HepG2 (cell line): ENCODE data around the gene STUB1. TPM values are rescaled to one million over a fixed set of nuclear protein-coding genes. Genes with fewer than 3 reads are reported as not detected.

Experiments used
- AHR ChIP-seq: IDR thresholded peaks from 2 replicates; pipeline ENCODE4 v1.6.1; 2018; ENCODE audit warnings: missing genetic modification reagents, missing compliant biosample characterization
- FLYWCH1 ChIP-seq: sonication (generic); formaldehyde crosslinking; IDR thresholded peaks from 2 replicates; pipeline ENCODE4 v1.8.1; 2023; ENCODE audit warnings: mild to moderate bottlenecking, missing genetic modification reagents
- KDM5A ChIP-seq: fragments of 200-600 bp; sonication (generic); IDR thresholded peaks from 2 replicates; pipeline ENCODE4 v1.7.0; 2018; ENCODE audit warnings: antibody characterized with exemption, mild to moderate bottlenecking, low read length, borderline replicate concordance
- KLF9 ChIP-seq: IDR thresholded peaks from 2 replicates; pipeline ENCODE4 v1.6.1; 2016; ENCODE audit warnings: low read depth
- MTF1 ChIP-seq: sonication (generic); formaldehyde crosslinking; IDR thresholded peaks from 2 replicates; pipeline ENCODE4 v1.5.0; 2020; ENCODE audit warnings: missing genetic modification reagents
- NR3C1 ChIP-seq: sonication (generic); formaldehyde crosslinking; IDR thresholded peaks from 2 replicates; pipeline ENCODE4 v1.4.0; 2020; ENCODE audit warnings: missing genetic modification reagents
- PCBP1 ChIP-seq: fragments of 200-400 bp; formaldehyde crosslinking; IDR thresholded peaks from 2 replicates; pipeline ENCODE4 v1.6.1; 2017; ENCODE audit warnings: mild to moderate bottlenecking, low read depth, low read length, borderline replicate concordance
- PCBP2 ChIP-seq: fragments of 200-400 bp; formaldehyde crosslinking; optimal IDR thresholded peaks from 2 replicates; pipeline ENCODE3; 2018; ENCODE audit warnings: low read length, low read depth; ENCODE audit not compliant: poor library complexity, severe bottlenecking
- PHF8 ChIP-seq: sonication (generic); formaldehyde crosslinking; IDR thresholded peaks from 2 replicates; pipeline ENCODE4 v1.5.0; 2020; ENCODE audit warnings: missing genetic modification reagents
- PRPF4 ChIP-seq: fragments of 200-400 bp; formaldehyde crosslinking; IDR thresholded peaks from 2 replicates; pipeline ENCODE4 v1.6.1; 2016; ENCODE audit warnings: low read length, low read depth; ENCODE audit not compliant: poor library complexity, severe bottlenecking
- RBM22 ChIP-seq: fragments of 200-400 bp; formaldehyde crosslinking; optimal IDR thresholded peaks from 2 replicates; pipeline ENCODE3; 2017; ENCODE audit warnings: mild to moderate bottlenecking, low read length, moderate library complexity
- RELA ChIP-seq: sonication (generic); formaldehyde crosslinking; IDR thresholded peaks from 2 replicates; pipeline ENCODE4 v1.4.0; 2020; ENCODE audit warnings: missing genetic modification reagents
- SNAPC2 ChIP-seq: sonication (generic); formaldehyde crosslinking; IDR thresholded peaks from 2 replicates; pipeline ENCODE4 v1.8.1; 2022; ENCODE audit warnings: mild to moderate bottlenecking, missing genetic modification reagents
- TOE1 ChIP-seq: sonication (generic); formaldehyde crosslinking; IDR thresholded peaks from 2 replicates; pipeline ENCODE4 v1.4.0; 2020; ENCODE audit warnings: mild to moderate bottlenecking, missing genetic modification reagents
- ZFP41 ChIP-seq: sonication (generic); formaldehyde crosslinking; IDR thresholded peaks from 2 replicates; pipeline ENCODE4 v1.4.0; 2020; ENCODE audit warnings: mild to moderate bottlenecking, missing genetic modification reagents, borderline replicate concordance
- ZNF644 ChIP-seq: IDR thresholded peaks from 2 replicates; pipeline ENCODE4 v1.6.1; 2016; ENCODE audit warnings: low read depth
- polyA plus RNA-seq, 8 experiments: library from polyadenylated mRNA; depleted of rRNA in 3 of 8; stranded (reverse) in 7 of 8; unstranded in 1 of 8; fragments of >200 nt; fragmentation: Illumina TruSeq in 4 of 8; extraction: Trizol in 4 of 8; gene quantifications; 2 replicates each; pipeline versions ENCODE4 v1.2.1 to v1.2.3, GENCODE V29; 2011 to 2016; ENCODE audit warnings: low read depth in 4 of 8, missing spikeins in 1 of 8, mixed read lengths in 1 of 8; ENCODE audit not compliant: insufficient read depth in 1 of 8
- total RNA-seq, 5 experiments: library from RNA; depleted of rRNA; stranded (reverse); fragments of >200 nt; fragmentation: Illumina TruSeq; extraction: Trizol; gene quantifications; 2 replicates each; pipeline ENCODE4 v1.2.3, GENCODE V29; 2016; ENCODE audit warnings: low read depth in 1 of 5
- TF ChIP-seq, protein P1 (sequence below): sonication (generic); IDR thresholded peaks from 2 replicates; pipeline ENCODE4 v1.6.1; 2016; ENCODE audit warnings: low read depth, borderline replicate concordance
- TF ChIP-seq, protein P2 (sequence below): sonication (generic); formaldehyde crosslinking; IDR thresholded peaks from 2 replicates; pipeline ENCODE4 v1.5.0; 2020; ENCODE audit warnings: mild to moderate bottlenecking, missing genetic modification reagents
- TF ChIP-seq, protein P3 (sequence below): sonication (generic); formaldehyde crosslinking; IDR thresholded peaks from 2 replicates; pipeline ENCODE4 v1.9.0; 2021; ENCODE audit warnings: missing genetic modification reagents, borderline replicate concordance
- TF ChIP-seq, protein P4 (sequence below): sonication (generic); formaldehyde crosslinking; IDR thresholded peaks from 2 replicates; pipeline ENCODE4 v1.4.0; 2020; ENCODE audit warnings: mild to moderate bottlenecking, missing genetic modification reagents
- TF ChIP-seq, protein P5 (sequence below): sonication (generic); formaldehyde crosslinking; IDR thresholded peaks from 2 replicates; pipeline ENCODE4 v1.5.1; 2020; ENCODE audit warnings: missing genetic modification reagents, mild to moderate bottlenecking, borderline replicate concordance

The STUB1 gene
- total and polyA plus RNA-seq, 2 of the 13 experiments (the other 11 are each of a cell fraction or from before 2014, with no cell fraction given) = 52.9 to 78.2 TPM

DNA sequence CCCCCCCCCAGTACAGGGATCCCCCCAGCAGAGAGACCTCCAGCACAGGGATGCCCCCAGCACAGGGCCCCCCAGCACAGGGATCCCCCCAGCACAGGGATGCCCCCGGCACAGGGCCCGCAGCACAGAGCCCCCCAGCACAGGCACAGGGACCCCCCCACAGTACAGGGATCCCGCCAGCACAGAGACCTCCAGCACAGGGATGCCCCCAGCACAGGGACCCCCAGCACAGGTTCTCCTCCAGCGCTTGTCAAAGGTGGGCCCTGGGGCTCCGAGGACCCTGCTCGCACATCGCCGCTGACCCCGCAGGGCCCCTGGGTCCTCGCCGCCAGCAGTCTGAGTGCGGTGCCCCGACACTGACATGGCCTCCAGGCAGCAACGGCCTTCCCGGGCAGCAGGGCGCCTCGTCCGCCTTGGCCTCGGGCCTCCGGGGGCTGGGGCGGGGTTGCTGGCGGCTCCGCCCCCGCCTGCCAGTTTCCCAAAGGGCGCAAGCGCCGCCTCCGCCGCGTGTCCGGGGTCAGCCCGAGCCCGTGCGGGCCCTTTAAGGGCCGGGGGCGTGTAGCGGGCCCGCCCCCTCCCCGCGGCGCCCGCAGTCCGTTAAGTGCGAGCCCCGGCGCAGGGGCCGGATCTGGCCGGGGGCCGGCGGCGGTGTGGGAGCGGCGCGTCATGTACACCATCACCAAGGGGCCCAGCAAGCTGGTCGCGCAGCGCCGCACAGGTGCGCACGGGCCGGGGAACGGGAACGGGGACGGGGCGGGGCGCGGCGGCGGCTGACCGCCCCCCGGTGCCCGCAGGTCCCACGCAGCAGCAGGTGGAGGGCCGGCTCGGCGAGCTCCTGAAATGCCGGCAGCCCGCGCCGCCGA lies 38.7 kb upstream of the STUB1 start, which contains the start of gene MCRIP2 (continued):
- TF ChIP-seq RELA (CRISPR knock-in tag) (no peak), PRPF4 (no peak), NR3C1 (CRISPR knock-in tag) (no peak), FLYWCH1 (CRISPR knock-in tag) (0 out of 2 replicates have a peak, but pooled peaks have one; percentile 21), SNAPC2 (CRISPR knock-in tag) (no peak), MTF1 (CRISPR knock-in tag) (no peak), KDM5A (no peak), ZFP41 (CRISPR knock-in tag) (no peak; the same call in 1 of the 2 replicates), TOE1 (CRISPR knock-in tag) (no peak), PHF8 (CRISPR knock-in tag) (peak; percentile 73), PCBP2 (no peak), RBM22 (no peak), ZNF644 (no peak), PCBP1 (no peak), KLF9 (no peak), AHR (CRISPR knock-in tag) (no peak)
- TF ChIP-seq, protein P1, sequence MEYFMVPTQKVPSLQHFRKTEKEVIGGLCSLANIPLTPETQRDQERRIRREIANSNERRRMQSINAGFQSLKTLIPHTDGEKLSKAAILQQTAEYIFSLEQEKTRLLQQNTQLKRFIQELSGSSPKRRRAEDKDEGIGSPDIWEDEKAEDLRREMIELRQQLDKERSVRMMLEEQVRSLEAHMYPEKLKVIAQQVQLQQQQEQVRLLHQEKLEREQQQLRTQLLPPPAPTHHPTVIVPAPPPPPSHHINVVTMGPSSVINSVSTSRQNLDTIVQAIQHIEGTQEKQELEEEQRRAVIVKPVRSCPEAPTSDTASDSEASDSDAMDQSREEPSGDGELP = no peak
- TF ChIP-seq, protein P2, sequence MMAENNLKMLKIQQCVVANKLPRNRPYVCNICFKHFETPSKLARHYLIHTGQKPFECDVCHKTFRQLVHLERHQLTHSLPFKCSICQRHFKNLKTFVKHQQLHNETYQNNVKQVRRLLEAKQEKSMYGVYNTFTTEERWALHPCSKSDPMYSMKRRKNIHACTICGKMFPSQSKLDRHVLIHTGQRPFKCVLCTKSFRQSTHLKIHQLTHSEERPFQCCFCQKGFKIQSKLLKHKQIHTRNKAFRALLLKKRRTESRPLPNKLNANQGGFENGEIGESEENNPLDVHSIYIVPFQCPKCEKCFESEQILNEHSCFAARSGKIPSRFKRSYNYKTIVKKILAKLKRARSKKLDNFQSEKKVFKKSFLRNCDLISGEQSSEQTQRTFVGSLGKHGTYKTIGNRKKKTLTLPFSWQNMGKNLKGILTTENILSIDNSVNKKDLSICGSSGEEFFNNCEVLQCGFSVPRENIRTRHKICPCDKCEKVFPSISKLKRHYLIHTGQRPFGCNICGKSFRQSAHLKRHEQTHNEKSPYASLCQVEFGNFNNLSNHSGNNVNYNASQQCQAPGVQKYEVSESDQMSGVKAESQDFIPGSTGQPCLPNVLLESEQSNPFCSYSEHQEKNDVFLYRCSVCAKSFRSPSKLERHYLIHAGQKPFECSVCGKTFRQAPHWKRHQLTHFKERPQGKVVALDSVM (CRISPR knock-in tag) = peak; percentile 95
- TF ChIP-seq, protein P3, sequence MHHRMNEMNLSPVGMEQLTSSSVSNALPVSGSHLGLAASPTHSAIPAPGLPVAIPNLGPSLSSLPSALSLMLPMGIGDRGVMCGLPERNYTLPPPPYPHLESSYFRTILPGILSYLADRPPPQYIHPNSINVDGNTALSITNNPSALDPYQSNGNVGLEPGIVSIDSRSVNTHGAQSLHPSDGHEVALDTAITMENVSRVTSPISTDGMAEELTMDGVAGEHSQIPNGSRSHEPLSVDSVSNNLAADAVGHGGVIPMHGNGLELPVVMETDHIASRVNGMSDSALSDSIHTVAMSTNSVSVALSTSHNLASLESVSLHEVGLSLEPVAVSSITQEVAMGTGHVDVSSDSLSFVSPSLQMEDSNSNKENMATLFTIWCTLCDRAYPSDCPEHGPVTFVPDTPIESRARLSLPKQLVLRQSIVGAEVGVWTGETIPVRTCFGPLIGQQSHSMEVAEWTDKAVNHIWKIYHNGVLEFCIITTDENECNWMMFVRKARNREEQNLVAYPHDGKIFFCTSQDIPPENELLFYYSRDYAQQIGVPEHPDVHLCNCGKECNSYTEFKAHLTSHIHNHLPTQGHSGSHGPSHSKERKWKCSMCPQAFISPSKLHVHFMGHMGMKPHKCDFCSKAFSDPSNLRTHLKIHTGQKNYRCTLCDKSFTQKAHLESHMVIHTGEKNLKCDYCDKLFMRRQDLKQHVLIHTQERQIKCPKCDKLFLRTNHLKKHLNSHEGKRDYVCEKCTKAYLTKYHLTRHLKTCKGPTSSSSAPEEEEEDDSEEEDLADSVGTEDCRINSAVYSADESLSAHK (CRISPR knock-in tag) = no peak
- TF ChIP-seq, protein P4, sequence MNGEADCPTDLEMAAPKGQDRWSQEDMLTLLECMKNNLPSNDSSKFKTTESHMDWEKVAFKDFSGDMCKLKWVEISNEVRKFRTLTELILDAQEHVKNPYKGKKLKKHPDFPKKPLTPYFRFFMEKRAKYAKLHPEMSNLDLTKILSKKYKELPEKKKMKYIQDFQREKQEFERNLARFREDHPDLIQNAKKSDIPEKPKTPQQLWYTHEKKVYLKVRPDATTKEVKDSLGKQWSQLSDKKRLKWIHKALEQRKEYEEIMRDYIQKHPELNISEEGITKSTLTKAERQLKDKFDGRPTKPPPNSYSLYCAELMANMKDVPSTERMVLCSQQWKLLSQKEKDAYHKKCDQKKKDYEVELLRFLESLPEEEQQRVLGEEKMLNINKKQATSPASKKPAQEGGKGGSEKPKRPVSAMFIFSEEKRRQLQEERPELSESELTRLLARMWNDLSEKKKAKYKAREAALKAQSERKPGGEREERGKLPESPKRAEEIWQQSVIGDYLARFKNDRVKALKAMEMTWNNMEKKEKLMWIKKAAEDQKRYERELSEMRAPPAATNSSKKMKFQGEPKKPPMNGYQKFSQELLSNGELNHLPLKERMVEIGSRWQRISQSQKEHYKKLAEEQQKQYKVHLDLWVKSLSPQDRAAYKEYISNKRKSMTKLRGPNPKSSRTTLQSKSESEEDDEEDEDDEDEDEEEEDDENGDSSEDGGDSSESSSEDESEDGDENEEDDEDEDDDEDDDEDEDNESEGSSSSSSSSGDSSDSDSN = peak; percentile 52; the same call in 1 of the 2 replicates
- TF ChIP-seq, protein P5, sequence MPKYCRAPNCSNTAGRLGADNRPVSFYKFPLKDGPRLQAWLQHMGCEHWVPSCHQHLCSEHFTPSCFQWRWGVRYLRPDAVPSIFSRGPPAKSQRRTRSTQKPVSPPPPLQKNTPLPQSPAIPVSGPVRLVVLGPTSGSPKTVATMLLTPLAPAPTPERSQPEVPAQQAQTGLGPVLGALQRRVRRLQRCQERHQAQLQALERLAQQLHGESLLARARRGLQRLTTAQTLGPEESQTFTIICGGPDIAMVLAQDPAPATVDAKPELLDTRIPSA = no peak
